Naive B cell (primary cell): ENCODE data around the gene CKB. TPM values are rescaled to one million over a fixed set of nuclear protein-coding genes. Genes with fewer than 3 reads are reported as not detected.
"Not testable (repeated sequence)": the region's sequence is repeated elsewhere in the genome, so short reads cannot be mapped to it uniquely, and the experiment has no call there.

Experiments
- ATAC-seq, 2 donors: fragments of 150-1000 bp; cut with Tn5 transposase; 2 replicates each; pipeline ENCODE4 v1.10.0; 2021; ENCODE audit warnings: low read depth in 2 of 2, mild to moderate bottlenecking in 2 of 2, moderate library complexity in 2 of 2
- DNase-seq: peaks from one replicate; pipeline ENCODE4 v3.0.0; 2022
- H3K27ac Mint-ChIP-seq, 6 donors: one replicate each; pipeline ENCODE4 v1.8.0; 2020 to 2022; ENCODE audit warnings: mild to moderate bottlenecking in 6 of 6, mixed read lengths in 6 of 6, moderate library complexity in 5 of 6, inconsistent platforms in 2 of 6
- H3K27me3 Mint-ChIP-seq, 3 donors: one replicate each; pipeline ENCODE4 v1.8.0; 2021 to 2022; ENCODE audit warnings: mixed read lengths in 3 of 3, mild to moderate bottlenecking in 1 of 3
- H3K36me3 Mint-ChIP-seq, 2 donors: one replicate each; pipeline ENCODE4 v1.8.0; 2020 to 2022; ENCODE audit warnings: mixed read lengths in 2 of 2, inconsistent platforms in 1 of 2, mild to moderate bottlenecking in 1 of 2
- H3K4me1 Mint-ChIP-seq, 3 donors: one replicate each; pipeline ENCODE4 v1.8.0; 2020 to 2022; ENCODE audit warnings: mixed read lengths in 3 of 3, inconsistent platforms in 1 of 3, mild to moderate bottlenecking in 1 of 3, moderate library complexity in 1 of 3
- H3K4me3 Mint-ChIP-seq, 8 donors: one replicate each; pipeline ENCODE4 v1.8.0; 2020 to 2022; ENCODE audit warnings: mild to moderate bottlenecking in 8 of 8, mixed read lengths in 8 of 8, moderate library complexity in 8 of 8, inconsistent platforms in 2 of 8
- H3K9me3 Mint-ChIP-seq, 7 donors: one replicate each; pipeline ENCODE4 v1.8.0; 2020 to 2022; ENCODE audit warnings: mixed read lengths in 7 of 7, mild to moderate bottlenecking in 5 of 7, inconsistent platforms in 2 of 7, moderate library complexity in 1 of 7
- polyA plus RNA-seq, 6 donors: library from polyadenylated mRNA; unstranded; fragments of 300-500 nt; fragmentation: Illumina TruSeq; gene quantifications; one replicate each; pipeline ENCODE4 v1.2.3, GENCODE V29; 2021; ENCODE audit warnings: low read depth in 6 of 6

Gene CKB
- polyA plus RNA-seq, 6 donors from 2014 or later, result 0.80 to 1.00 TPM; not detected in 4

- Mint-ChIP-seq H3K27me3 (no peaks in the 10 kb centered on the region), H3K27ac (peak overlapping the region in 1 of 6 donors; percentile 90), H3K9me3 (no peaks in the 10 kb centered on the region), H3K4me1 (peaks cover 42 to 55% (median 42%) of the 10 kb centered on the region in 3 donors), H3K36me3 (no peaks in the 10 kb centered on the region), H3K4me3 (peak overlapping the region in 6 of 8 donors; percentile 52 to 96 (median 92))
- no peak for DNase-seq
- no peak for ATAC-seq
Measured at GRCh38 chr14:103530831-103531230, 8.2 kb upstream of the CKB start.

- DNase-seq, result no peak
Measured at GRCh38 chr14:103530390-103530789, 7.8 kb upstream of the CKB start.

GRCh38 chr14:103529383-103530365 lies 7.0 kb upstream of the CKB start:
- DNase-seq (no peak), ATAC-seq (no peak)
- no peaks in the 10 kb centered on the region for H3K9me3 Mint-ChIP-seq
- peak overlapping the region; percentile 90 to 97 (median 96) for H3K27ac Mint-ChIP-seq
- peaks cover 42 to 57% (median 48%) of the 10 kb centered on the region in 3 donors for H3K4me1 Mint-ChIP-seq
- H3K36me3 Mint-ChIP-seq, result no peaks in the 10 kb centered on the region
- H3K27me3 Mint-ChIP-seq, result no peaks in the 10 kb centered on the region
- peak overlapping the region; percentile 83 to 97 (median 94) for H3K4me3 Mint-ChIP-seq

More at GRCh38 chr14:103530390-103530789, 7.8 kb upstream of the CKB start:
- Mint-ChIP-seq H3K27me3 (no peaks in the 10 kb centered on the region), H3K4me3 (peak overlapping the region; percentile 83 to 97 (median 94)), H3K9me3 (no peaks in the 10 kb centered on the region), H3K27ac (peak overlapping the region in 3 of 6 donors; percentile 11 to 90 (median 18)), H3K36me3 (no peaks in the 10 kb centered on the region), H3K4me1 (peaks cover 42 to 57% (median 47%) of the 10 kb centered on the region in 3 donors)
- no peak for ATAC-seq

DNA sequence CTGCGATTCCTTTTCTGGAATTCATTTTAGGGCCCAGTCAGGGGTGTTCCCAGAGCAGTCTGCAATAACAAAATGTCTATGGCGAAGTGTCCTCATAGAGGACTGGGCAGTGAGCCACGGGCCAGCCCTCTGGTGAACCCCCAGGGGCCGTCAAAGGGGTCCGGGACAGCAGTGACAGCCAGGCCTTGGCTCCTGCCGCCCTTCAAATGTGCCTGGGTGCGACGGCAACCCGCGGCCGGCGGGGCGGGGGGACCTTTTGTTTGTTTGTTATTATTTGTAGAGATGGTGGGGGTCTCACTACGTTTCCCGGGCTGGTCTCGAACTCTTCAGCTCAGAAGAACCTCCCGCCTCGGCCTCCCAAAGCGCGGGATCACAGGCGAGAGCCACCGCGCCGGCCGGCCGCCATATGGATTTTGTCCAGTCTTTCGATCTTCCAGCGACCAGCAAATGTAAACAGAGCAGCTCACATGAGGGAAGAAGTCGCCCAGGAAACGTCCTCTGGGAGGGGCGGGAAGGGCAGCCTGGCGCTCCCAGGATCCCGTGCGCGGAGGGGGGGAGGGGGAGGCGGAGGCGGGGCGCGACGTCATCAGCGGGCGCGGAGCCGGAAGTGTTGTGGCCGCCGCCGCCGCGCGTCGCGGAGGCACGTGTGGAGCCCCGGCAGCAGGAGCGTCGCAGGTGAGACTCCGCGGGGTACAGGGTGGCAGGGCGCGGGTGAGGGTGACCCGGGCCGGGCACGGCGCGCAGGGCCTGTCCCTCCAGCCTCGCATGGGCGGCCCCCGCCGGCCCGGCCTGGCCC lies 6.2 kb upstream of the CKB start, which contains the start of gene TRMT61A:
Gene TRMT61A, plus strand, starts transcription at position 610 of the 796 bp plus-strand sequence. CDS start 783 bp downstream, outside the sequence.
- DNase-seq, result peak; percentile 62
- peak; percentile 66 to 71 for ATAC-seq
- Mint-ChIP-seq H3K4me1 (peaks cover 42 to 57% (median 48%) of the 10 kb centered on the region in 3 donors), H3K4me3 (peak within 1 kb of the TSS; percentile 83 to 97 (median 94)), H3K9me3 (no peaks in the 10 kb centered on the region), H3K27ac (peak within 1 kb of the TSS; percentile 90 to 97 (median 96)), H3K27me3 (peaks cover 0 to 1% (median 0%) of the 10 kb centered on the region in 3 donors), H3K36me3 (no peaks in the 10 kb centered on the region)

DNA sequence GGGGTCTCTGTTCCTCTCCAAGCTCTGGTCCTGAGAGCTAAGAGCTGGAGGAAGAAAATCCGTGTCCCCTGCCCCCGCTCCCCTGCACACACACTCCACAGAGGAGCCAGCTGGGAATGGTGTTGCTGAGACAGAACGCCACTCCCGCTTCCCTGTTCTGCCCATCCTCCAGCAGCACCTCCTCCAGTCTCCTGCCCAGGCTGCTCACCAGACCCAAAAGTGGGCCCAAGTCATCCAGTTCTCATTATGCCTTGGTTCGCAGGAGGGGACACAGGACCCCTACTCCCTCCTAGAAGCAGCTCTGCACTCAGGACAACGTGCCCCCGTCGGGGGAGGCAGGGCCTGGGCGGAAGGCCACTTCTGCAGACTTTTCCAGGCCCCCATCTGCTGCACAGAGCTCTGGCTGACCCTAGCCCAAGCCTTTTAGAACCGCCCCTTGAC lies 5.5 kb upstream of the CKB start:
- H3K4me1 Mint-ChIP-seq, result peaks cover 42 to 57% (median 49%) of the 10 kb centered on the region in 3 donors
- peaks cover 0 to 4% (median 0%) of the 10 kb centered on the region in 3 donors for H3K27me3 Mint-ChIP-seq
- H3K36me3 Mint-ChIP-seq, result no peaks in the 10 kb centered on the region

GRCh38 chr14:103527408-103528145 lies 4.9 kb upstream of the CKB start:
- H3K27ac Mint-ChIP-seq, result peak overlapping the region; percentile 90 to 98 (median 93)
- H3K4me3 Mint-ChIP-seq, result peak overlapping the region; percentile 83 to 96 (median 92)
- peak; percentile 81 for DNase-seq
- H3K9me3 Mint-ChIP-seq, result no peaks in the 10 kb centered on the region
- H3K27me3 Mint-ChIP-seq, result peaks cover 0 to 4% (median 0%) of the 10 kb centered on the region in 3 donors
- peak; percentile 81 to 85 for ATAC-seq
- H3K4me1 Mint-ChIP-seq, result peaks cover 42 to 57% (median 49%) of the 10 kb centered on the region in 3 donors
- H3K36me3 Mint-ChIP-seq, result no peaks in the 10 kb centered on the region

More for the DNA sequence above, 5.5 kb upstream of the CKB start:
- no peak for ATAC-seq
- Mint-ChIP-seq H3K4me3 (peak overlapping the region; percentile 83 to 97 (median 94)), H3K27ac (peak overlapping the region in 5 of 6 donors; percentile 81 to 98 (median 90)), H3K9me3 (no peaks in the 10 kb centered on the region)
- DNase-seq, result no peak

- Mint-ChIP-seq H3K4me3 (peak overlapping the region in 5 of 8 donors; percentile 36 to 94 (median 90)), H3K9me3 (no peaks in the 10 kb centered on the region), H3K27ac (peak overlapping the region in 5 of 6 donors; percentile 76 to 98 (median 92)), H3K27me3 (peaks cover 0 to 4% (median 0%) of the 10 kb centered on the region in 3 donors), H3K4me1 (peaks cover 40 to 54% (median 49%) of the 10 kb centered on the region in 3 donors), H3K36me3 (no peaks in the 10 kb centered on the region)
- DNase-seq, result no peak
- no peak for ATAC-seq
Measured at GRCh38 chr14:103526914-103527248, 4.3 kb upstream of the CKB start.

GRCh38 chr14:103526247-103526913 lies 3.8 kb upstream of the CKB start:
- ATAC-seq, result no peak
- Mint-ChIP-seq H3K4me1 (peaks cover 35 to 49% (median 46%) of the 10 kb centered on the region in 3 donors), H3K27ac (peak overlapping the region in 2 of 6 donors; percentile 14 to 76), H3K36me3 (no peaks in the 10 kb centered on the region), H3K4me3 (peak overlapping the region in 2 of 8 donors; percentile 15 to 62), H3K9me3 (no peaks in the 10 kb centered on the region), H3K27me3 (peaks cover 0 to 4% (median 0%) of the 10 kb centered on the region in 3 donors)
- no peak for DNase-seq

DNA sequence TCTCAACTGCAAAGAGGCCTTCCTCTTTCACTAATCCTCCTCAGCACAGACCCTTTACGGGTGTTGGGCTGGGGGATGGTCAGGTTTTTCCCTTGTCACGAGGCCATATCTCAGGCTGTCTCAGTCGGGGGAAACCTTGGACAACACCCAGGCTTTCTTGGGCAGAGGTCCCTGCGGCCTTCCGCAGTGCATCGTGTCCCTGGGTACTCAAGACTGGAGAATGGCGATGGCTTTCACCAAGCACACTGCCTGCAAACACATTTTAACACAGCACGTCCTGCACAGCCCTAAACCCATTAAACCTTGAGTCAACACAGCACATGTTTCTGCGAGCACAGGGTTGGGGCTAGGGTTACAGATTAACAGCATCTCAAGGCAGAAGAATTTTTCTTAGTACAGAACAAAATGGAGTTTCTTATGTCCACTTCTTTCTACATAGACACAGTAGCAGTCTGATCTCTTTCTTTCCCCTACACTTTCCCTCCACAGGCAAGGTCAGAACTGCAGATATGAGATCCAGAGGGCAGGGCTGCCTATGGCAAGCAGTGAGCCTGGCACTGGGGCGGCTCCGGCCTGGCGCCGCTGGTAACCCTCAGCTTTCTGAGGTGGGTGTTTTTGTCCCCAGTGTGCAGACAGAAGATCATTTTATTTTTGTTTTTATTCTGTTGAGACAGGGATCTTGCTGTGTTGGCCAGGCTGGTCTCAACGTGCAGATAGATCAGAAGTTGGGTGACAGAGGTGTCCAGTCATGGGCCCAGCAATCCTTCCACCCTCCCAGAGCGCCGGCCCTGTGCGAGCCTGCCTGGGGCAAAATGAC lies 3.0 kb upstream of the CKB start:
- H3K27ac Mint-ChIP-seq, result peak overlapping the region in 1 of 6 donors; percentile 84
- H3K4me3 Mint-ChIP-seq, result peak overlapping the region in 2 of 8 donors; percentile 15 to 62
- peaks cover 30 to 42% (median 40%) of the 10 kb centered on the region in 3 donors for H3K4me1 Mint-ChIP-seq
- not testable (repeated sequence) for DNase-seq, H3K27me3 Mint-ChIP-seq, H3K9me3 Mint-ChIP-seq, H3K36me3 Mint-ChIP-seq, ATAC-seq

- ATAC-seq, result no peak
- no peaks in the 10 kb centered on the region for H3K9me3 Mint-ChIP-seq
Measured at GRCh38 chr14:103524002-103524935, 1.6 kb upstream of the CKB start.

More at GRCh38 chr14:103524002-103524935, 1.6 kb upstream of the CKB start:
- H3K4me1 Mint-ChIP-seq, result peaks cover 21 to 34% (median 32%) of the 10 kb centered on the region in 3 donors
- no peaks in the 10 kb centered on the region for H3K36me3 Mint-ChIP-seq
- H3K4me3 Mint-ChIP-seq, result peak overlapping the region in 6 of 8 donors; percentile 9 to 73 (median 54)
- peak overlapping the region in 1 of 6 donors; percentile 49 for H3K27ac Mint-ChIP-seq
- H3K27me3 Mint-ChIP-seq, result peaks cover 0 to 8% (median 6%) of the 10 kb centered on the region in 3 donors
- DNase-seq, result no peak
